Measurements from ENCODE around the gene NBPF1.
"Not testable (repeated sequence)": the region's sequence is repeated elsewhere in the genome, so short reads cannot be mapped to it uniquely, and the experiment has no call there.

NBPF1 gene

DNA sequence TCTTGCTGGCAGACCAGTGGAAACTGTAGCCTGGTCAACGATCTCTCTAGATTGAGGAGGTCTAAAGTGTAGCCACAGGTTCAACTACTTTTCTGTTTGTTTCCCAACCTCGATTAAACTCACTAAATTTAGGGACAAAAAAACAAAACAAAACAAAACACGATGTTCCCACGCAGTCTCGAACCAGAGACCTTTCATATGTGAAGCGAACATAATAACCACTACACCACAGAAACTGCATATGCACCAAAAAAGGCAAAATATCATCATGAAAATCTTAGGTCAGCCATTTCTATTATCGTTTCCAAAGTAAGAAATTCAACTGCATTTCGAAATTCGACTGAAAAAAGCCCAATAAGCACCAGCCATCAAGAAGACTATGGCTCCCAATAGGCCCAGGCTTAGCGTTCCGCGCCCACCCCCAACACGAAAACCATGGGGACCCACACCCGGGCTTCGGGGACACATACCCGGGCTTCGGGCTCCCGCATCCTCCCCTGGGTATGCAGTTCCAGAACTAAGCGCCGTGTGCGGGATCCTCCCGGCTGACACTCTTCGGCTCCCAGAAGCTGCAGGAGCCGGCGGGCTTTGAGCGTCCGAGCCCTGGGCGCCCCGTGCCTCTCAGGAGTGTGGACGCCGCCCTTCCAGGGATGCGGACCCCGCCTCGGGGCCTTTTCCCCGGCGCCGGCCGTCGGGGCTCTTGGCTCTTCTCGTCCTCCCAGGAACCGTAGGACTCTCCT lies 65.7 kb downstream of the NBPF1 start:
- H3K4me3 ChIP-seq (ENCODE audit: low read length) = not testable (repeated sequence)

GRCh38 chr1:16545682-16546095 lies 67.7 kb downstream of the NBPF1 start:
- not testable (repeated sequence) for H3K4me3 ChIP-seq (ENCODE audit: low read length)

DNA sequence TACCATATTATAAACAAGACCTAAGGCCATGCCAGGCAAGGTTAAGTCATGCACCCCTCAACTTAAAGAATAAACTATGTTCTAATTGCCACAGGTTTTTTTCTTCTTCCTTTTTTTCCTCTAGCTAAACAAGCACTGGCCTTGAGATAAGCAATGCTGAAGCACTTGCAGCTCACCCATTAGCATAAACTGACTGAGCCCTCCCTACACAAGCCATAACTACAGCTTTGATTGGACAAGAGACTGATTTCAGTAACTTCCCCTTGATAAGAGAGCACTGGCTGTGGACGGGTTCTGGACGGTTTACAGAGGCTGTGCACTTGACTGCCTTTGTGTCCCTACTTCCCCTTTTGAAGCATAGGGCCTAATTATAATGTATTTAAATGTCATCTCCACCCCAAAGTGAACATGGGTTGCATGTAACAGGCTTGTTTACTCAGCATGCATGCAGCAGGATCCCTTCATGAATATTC lies 72.9 kb downstream of the NBPF1 start:
- H3K4me3 ChIP-seq (ENCODE audit: low read length) = not testable (repeated sequence)

DNA sequence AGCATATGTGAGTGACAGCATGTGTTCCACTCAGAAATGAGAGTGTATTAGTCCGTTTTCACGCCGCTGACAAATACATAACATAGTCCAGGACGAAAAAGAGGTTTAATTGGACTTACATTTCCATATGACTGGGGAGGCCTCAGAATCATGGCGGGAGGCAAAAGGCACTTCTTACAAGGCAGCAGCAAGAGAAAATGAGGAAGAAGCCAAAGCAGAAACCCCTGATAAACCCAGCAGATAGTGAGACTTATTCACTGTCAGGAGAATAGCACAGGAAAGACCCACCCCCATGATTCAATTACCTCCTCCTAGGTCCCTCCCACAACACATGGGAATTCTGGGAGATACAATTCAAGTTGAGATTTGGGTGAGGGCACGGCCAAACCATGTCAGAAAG lies 75.8 kb downstream of the NBPF1 start:
- not testable (repeated sequence) for H3K4me3 ChIP-seq (ENCODE audit: low read length)

GRCh38 chr1:16536796-16537195 lies 76.6 kb downstream of the NBPF1 start:
- not testable (repeated sequence) for H3K4me3 ChIP-seq (ENCODE audit: low read length)

GRCh38 chr1:16535898-16536297 lies 77.5 kb downstream of the NBPF1 start:
- not testable (repeated sequence) for H3K4me3 ChIP-seq (ENCODE audit: low read length)

DNA sequence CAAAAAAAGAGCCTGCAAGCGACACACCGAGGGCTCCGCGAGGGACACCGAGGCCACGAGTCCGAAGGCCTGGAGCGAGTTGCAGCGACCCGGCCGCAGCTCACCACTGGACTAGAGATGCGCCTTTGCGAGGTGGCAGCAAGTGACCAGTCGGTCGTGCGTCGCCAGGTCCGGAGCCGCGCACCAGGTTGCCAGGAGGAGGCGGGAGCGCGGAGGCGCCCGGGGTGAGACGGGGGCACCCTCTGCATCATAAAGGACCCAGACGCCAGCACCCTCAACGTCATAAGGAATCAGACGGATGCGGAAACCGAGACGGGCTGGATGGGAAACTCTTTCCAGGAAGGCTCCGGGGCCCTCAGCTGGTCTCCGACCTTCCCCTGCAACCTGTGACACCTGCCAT lies 77.9 kb downstream of the NBPF1 start:
- not testable (repeated sequence) for H3K4me3 ChIP-seq (ENCODE audit: low read length)

- not testable (repeated sequence) for H3K4me3 ChIP-seq (ENCODE audit: low read length)
These were observed 78.4 kb downstream of the NBPF1 start for GRCh38 chr1:16534829-16535456.

DNA sequence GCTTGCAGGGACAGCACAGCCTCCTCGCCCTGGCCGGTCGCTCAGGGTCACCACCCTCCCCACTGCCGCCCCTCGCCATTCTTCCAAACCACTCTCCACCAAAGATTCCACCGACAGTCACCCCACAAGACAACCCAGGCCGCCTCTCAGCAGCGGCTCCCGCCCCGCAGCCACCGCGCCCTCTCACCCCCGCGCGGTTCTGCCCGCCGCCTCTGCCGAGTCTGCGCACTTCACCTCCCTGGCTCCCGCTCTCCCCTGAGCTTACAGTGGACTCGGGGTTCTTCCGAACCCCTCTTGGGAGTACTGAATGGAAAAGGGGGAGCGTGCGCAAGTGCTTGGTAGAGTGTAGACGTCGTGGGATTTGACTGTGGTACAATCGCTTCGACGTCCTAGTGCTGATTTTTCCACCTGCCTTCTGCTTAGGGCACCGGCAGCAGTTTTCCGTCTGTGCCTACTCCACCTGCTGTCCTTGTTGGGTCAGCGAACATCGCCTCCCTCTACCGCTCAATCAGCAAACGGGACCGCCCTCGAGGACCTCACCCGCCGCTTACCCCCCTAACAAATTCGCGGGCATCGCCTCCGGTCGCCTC lies 79.0 kb downstream of the NBPF1 start:
- H3K4me3 ChIP-seq (ENCODE audit: low read length) = not testable (repeated sequence)

- H3K4me3 ChIP-seq (ENCODE audit: low read length) = not testable (repeated sequence)
These were observed 81.0 kb downstream of the NBPF1 start for GRCh38 chr1:16532235-16532991.

DNA sequence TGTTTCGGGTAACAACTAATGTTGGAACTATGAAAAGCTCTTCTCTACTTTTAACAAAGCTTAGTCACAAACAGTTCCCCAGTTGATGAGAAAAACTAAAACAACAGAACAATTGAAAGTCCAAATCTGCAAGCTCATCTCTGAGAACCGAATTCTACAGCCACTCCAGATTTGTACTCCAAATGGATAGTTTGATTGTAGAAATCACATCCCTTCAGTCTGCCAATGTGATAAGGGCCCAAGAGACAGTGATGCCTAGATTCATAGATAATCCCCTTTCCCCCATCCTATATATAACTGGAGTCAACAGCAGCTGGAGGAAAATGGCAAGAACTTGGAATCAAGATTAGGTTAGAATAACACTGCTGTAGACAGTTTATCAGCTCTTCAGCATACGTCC lies 85.0 kb downstream of the NBPF1 start:
- not testable (repeated sequence) for H3K4me3 ChIP-seq (ENCODE audit: low read length)

- not testable (repeated sequence) for H3K4me3 ChIP-seq (ENCODE audit: low read length)
These were observed 87.6 kb downstream of the NBPF1 start for GRCh38 chr1:16525769-16526168.

DNA sequence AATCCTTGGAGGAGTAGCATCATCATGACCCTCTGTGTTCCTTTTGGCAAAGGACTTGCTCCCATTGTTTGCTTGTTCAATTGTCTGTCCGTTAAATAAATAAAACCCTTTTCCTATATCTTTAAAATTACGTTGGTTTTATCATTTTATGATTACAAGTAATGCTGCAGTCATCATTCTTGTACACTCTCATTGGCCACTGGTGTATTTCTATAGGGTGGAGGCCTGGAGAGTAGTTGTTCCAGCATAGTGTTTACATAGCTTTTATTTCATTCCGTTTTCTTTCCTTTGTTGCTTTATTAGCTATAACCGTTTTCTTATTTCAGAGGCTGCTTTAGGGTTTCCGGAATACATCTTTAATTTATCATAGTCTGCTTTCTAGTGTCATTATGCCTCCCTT lies 91.7 kb downstream of the NBPF1 start:
- H3K4me3 ChIP-seq (ENCODE audit: low read length) = not testable (repeated sequence)

DNA sequence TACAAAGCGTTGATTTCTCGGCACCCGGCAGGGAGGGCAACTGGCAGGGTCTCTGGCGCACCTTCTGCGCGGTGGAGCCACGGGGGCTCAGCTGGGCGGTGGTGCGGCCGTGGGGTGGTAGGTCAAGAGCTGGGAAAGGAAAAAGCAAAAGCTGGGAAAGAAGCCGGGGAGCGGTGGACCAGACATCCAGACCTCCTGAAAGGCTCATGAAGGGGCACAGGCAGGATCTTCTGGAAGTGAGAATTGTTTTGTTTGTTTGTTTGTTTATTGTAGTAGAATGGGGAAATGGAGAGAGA lies 92.1 kb downstream of the NBPF1 start:
- no peak overlapping the region for H3K4me3 ChIP-seq (ENCODE audit: low read length)
- TF ChIP-seq ZNF274 (IDR thresholded peaks at IDR 0.05; ENCODE audit: low read depth, low read length) = no peak

DNA sequence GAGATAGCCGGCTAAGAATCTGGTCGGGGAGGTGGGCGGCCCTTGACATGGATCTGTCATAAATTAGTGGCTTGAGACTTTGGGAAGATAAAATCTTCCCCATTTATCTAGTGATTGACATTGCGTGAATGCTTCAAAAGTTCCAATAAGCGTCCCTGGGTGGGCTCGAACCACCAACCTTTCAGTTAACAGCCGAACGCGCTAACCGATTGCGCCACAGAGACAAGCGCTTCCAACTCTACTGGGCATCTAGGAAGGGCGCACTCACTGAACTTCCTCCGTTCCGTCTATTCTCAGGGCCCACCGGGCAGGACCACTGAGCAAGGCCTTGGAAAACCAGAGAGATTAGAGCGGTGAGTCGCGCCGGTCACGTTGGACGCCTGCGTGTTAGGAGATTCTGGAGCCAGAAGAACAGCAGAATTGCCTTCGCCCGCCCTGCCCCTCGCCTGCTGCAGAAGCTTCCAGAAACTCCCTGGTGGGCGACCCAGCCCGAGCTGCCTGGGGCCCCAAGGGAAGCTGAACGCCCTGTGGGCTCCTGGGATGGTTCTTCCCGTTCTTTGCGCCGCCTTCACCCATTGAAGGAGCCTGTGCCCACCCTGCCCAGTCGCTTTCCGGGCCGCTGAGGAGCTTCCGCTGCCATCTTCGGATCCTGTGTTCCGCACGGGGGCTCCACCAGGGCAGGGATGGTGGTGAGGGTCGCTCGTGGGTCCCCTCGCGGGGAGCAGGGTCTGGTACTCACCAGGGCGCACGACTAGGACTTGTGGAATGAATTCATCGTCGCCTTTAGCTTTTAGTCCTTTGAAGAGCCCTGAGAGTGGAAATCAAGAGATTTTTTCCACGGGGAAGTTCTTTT lies 92.7 kb downstream of the NBPF1 start:
- not testable (repeated sequence) for H3K4me3 ChIP-seq (ENCODE audit: low read length)

DNA sequence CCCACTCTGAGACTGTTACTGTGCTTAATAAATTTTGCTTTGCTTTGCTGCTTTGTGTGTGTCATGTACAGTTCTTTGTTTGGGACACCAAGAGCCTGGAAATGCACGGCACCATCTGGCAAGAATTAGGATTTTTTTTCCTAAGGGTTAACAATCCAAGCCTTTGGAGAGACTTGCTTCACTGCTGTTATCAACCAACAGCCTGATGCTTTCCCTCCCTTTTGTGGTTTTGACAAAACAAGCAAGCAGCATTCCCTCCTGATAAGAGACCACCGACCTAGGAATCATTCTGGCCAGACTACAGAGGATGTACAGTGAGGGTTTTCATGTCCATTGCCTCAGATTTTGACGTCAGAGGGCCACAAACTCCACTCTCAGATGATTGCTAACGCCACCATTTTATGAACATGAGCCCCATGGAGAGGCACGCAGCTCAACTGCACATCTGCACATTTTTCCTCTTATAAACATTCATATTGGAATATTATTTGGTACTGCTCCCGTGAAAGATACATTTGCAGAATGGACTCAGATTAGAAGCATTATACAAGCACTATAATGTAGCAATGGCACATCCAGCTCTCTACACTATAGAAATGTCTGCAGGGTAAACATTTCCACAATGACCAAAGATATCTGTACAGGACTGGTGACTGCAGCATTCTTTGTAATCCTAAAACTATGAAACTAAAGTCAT lies 94.0 kb downstream of the NBPF1 start:
- H3K4me3 ChIP-seq (ENCODE audit: low read length) = not testable (repeated sequence)

GRCh38 chr1:16518913-16519254 lies 94.5 kb downstream of the NBPF1 start:
- H3K4me3 ChIP-seq (ENCODE audit: low read length) = not testable (repeated sequence)

- H3K4me3 ChIP-seq (ENCODE audit: low read length) = not testable (repeated sequence)
These were observed 96.5 kb downstream of the NBPF1 start for GRCh38 chr1:16516694-16517410.

Measured in GM08714 (cell line).